Endometrium (tissue), 2 donors: ENCODE results near the gene ADH1A.
"Not testable (repeated sequence)": the region's sequence is repeated elsewhere in the genome, so short reads cannot be mapped to it uniquely, and the experiment has no call there.

Source experiments
- FAIRE-seq: peaks from 2 replicates; lab custom pipeline; 2012; peaks lifted over from hg19 to GRCh38; lab: Jason Lieb, UNC
- donor health status: control.
- donor health status: control.

Gene ADH1A

GRCh38 chr4:99281261-99281660 lies 9.5 kb downstream of the ADH1A start:
- FAIRE-seq: no peak

DNA sequence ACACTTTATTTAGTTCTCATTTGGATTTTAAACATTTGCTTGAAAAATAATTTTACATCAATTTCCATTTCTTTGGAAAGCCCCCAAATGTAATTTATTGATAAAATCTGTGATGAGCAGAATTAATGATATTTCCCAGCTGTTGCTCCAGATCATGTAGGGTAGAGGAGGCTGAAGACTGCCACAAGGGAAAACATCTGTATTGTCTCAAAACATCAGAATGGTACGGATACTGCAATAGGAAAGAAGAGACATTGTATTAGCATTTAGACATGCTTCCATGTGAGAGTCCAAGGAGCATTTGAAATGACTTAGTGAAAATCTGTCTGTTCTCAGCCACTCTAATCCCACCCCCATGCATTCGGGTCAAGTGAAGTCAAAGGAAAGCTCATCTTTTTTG lies 14.4 kb downstream of the ADH1A start:
- FAIRE-seq: no peak

- FAIRE-seq: no peak
Measured at GRCh38 chr4:99275885-99276284, 14.9 kb downstream of the ADH1A start.

- no peak for FAIRE-seq
Measured at GRCh38 chr4:99275050-99275449, 15.7 kb downstream of the ADH1A start.

DNA sequence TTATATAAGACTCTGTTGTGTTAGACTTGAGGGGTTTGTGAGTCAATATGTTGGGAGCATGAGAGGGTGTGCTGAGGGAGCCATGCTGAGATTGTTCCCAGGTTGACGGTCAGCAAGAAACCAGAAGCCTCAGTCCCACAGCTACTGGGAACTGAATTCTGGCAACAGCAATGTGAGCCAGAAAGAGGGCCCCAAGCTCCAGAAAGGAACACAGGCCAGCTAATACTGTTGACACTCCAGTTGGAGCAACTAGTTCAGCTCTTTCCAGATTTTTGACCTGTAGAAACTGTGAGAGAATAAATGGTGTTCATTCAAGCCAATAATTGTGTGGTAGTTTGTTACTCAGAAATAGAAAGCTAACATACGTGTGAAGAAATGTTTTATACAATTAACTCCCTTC lies 17.1 kb downstream of the ADH1A start:
- FAIRE-seq: no peak

DNA sequence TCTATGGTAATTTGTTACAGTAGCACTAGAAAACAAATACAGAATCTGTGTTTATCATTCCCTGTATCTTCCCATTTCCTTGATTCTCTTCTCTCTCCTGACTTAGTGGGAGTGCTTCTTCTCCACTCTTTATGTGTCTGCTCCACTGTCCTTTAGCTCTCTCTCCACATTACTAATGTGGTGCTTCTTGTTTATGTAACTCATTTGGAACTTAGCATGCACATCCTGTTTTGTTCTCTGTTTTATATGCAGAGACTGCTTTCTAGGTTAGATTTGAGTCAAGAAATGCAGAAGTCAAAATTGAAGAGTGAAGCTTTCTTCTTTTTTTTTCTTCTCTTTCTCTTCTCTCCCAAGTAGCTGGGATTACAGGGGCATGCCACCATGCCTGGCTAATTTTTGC lies 25.9 kb downstream of the ADH1A start:
- FAIRE-seq: no peak

DNA sequence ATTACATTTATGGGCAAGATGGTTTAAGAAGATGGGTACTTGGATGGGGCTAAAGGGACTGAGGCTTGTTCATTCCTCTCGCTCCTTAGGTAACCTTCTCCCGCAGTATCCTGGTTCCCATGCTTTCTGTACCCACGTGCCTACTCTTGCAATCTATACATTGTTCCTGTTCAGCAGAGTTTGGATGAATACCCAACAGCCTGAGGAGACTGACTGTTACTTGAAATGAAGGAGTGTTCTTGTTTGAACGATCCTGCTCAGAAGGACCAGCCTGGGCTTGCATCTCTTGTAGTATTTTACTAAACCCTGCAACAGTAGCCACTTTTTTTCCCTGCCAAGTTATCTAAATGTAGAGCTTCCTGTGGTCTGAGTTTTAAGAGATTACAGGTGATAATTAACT lies 38.0 kb downstream of the ADH1A start:
- FAIRE-seq: no peak

- FAIRE-seq: no peak
Measured at GRCh38 chr4:99248714-99249113, 42.1 kb downstream of the ADH1A start.

GRCh38 chr4:99235955-99236354 lies 54.8 kb downstream of the ADH1A start:
- no peak for FAIRE-seq

GRCh38 chr4:99234331-99235010 lies 56.3 kb downstream of the ADH1A start:
- no peak for FAIRE-seq

GRCh38 chr4:99233397-99233796 lies 57.4 kb downstream of the ADH1A start:
- not testable (repeated sequence) for FAIRE-seq

GRCh38 chr4:99228706-99229105 lies 62.1 kb downstream of the ADH1A start:
- FAIRE-seq: not testable (repeated sequence)

DNA sequence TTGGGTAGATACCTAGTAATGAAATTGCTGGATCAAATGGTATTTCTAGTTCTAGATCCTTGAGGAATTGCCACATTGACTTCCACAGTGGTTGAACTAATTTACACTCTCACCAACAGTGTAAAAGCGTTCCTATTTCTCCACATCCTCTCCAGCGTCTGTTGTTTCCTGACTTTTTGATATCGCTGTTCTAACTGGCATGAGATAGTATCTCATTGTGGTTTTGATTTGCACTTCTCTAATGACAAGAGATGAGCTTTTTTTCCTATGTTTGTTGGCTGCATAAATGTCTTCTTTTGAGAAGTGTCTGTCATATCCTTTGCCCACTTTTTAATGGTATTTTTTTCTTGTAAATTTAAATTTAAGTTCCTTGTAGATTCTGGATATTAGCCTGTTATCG lies 63.1 kb downstream of the ADH1A start:
- not testable (repeated sequence) for FAIRE-seq
